ACHN (cell line): Measurements from ENCODE around the gene ANXA5.

Source experiments
- DNase-seq: peaks from one replicate; pipeline ENCODE4 v3.0.0-alpha.2; 2015
- in situ Hi-C: cut with HindIII; loops from 2 replicates; pipeline ENCODE4 v1.10.0; 2017; ENCODE audit warnings: low sequenced_read_pairs, low pct_ligation_motif_present, low pct_unique_long_range_greater_than_20kb

Gene ANXA5

DNA sequence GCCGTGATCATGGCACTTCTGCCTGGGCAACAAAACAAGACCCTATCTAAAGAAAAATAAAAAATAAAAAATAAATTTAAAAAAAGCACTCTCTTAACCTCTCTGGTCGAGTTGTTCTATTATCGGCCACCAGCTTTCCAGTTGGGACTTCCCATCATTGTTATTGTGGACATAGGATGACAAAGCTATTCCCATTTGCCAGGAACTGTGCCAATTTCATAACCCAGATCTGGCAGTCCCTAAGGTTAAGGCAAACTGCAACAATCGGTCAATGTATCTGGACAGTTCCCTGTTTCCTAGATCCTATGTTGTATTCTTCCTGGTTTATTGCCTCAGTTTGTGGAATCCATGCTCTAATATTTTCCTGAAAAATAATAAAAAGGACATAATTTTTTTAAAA, 17.8 kb upstream of the ANXA5 start:
- DNase-seq = no peak

DNA sequence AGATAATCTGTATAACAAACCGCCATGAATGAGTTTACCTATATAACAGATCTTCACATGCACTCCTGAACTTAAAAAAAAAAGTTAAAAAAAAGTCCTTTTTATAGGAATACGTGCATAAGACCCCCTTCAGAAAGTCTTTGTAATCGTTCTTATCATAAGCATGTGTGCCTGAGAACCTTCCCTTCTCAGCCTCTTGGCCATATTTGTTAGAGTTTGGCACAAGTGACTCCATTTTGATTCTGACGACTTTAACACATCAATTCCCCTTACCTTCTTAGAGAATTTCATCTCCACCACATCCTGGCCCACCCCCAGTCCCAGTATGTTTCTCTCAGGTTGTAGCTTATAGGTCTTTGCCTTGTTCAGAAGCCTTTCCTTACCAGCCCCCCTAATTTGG, 16.0 kb upstream of the ANXA5 start:
- no peak for DNase-seq
- in situ Hi-C loops = no loop called here

More for the DNA sequence above, 17.8 kb upstream of the ANXA5 start:
- in situ Hi-C loops = no loop called here

DNA sequence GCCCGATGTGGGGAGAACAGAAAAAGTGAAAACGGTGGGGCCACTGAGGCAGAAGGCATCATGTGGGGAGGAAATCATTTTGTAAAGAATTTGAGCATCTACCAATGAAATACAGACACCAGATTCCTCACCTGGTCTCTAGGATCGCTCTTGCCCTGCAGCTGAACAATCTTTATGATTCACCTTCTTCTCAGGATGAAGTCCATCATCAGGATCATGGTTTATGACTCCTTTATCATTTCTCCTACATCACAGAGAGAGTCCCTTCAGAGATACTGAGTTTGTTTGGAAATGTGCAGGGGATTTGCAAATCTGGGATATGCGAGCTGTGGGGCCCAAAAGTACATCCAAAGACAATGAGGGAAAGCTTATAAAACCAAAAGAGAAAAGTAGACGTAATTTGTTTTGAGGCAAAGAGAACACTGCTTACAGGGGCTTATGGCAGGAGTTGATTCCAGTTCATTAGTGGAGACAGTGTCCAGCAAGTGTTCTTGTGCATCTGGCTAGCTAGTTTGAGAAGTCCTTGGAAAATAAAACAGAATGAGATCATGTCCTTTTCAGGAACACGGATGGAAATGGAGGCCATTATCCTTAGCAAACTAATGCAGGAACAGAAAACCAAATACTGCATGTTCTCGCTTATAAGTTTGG, 15.3 kb upstream of the ANXA5 start:
- no peak for DNase-seq
- in situ Hi-C loops = no loop called here

DNA sequence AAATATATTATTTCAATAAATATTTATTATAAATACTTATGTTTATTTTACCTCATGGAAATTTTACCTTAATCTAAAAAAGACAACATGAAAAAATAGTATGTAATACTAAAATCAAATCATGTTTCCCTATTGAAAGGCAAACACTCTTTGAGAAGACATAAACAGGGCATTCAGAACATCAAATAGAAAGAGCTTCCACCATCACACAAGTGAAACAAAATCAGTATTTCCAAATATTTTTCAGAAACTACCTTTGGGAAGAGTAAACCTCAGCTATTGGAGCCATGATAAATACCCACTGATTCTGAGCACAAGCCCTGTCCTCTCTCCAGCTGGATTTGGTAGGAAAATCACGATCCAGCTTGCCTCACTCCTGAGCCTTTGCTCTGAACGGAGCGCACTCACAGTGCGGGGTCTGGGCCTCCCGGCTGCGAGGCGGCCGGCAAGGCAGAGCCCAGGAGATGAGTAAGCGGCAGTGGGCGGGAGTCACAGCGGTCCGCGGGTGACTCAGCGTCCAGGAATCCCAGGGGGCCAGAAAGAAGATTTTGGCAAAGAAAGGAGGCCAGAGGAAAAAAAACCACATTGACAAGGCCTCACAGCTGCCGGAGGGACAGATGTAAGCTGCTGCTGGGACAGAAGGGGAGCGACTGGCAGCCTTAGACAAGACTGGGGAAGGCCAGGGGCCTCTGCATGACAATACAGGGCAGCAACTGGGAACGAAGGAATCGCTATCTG, 14.7 kb upstream of the ANXA5 start:
- in situ Hi-C loops = no loop called here
- peak; percentile 92 for DNase-seq

DNA sequence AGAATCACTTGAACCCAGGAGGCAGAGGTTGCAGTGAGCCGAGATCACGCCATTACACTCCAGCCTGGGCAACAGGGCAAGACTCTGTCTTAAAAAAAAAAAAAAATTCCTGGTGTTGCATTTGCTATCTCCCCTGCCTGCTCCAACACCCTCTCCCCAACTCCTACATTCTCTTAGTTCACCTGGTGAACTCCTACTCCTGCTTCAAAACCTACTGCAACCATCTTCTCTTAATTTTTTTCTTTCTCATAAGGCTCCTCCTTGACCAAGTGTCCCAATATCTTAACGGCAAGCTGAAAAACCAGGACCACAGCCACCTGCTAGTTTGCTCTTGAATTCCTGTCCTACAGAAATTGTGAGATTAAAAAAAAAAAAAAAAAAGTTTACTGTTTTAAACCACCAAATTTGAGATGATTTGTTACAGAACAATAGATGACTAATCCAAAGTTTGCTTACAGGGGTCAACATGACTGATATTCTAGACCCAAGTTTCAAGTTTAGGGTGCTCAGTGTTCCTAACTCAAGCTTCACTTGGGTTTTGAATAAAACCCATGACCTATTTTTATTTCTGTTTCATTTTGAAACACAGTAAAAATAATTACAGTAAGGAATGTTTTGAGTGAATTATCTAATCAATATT, 13.1 kb upstream of the ANXA5 start:
- in situ Hi-C loops = no loop called here
- no peak for DNase-seq

DNA sequence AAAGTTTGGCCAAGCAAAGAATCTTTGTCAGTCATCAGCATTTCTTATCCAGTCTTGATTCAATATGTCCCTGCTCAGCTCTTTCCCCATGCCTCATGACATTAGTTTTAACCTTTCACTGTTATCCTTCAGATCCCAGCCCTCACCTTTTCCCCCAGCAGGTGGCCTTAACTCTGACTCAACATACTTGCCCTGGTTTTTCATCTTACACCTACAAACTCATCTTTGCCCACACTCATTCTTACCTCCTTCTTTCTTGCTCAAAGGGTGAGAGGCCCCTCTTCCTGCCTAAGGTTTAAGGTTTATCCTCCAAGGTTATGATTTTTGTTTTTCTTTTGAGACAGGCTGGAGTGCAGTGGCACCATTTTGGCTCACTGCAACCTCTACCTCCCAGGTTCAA, 10.6 kb upstream of the ANXA5 start:
- in situ Hi-C loops = no loop called here
- DNase-seq = no peak

DNA sequence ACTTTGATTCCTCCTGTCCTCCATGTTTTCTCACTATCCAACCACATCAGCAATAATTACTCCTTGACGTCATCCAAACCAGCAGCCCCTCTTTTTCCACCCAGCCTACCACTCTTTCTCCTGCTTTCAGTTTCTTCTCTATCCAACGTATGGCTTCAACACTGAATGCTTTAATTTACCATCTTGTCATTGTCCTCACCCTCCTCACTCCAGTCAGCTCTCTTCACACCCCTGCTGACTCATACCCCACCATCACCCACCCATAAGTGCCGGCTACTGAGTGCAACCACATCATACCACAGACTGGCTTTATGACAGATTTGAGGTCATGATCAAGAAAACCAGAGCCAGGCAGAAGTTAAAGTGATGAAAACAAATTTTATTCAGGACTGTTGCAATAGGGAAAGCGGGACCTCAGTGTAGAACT, 9.8 kb upstream of the ANXA5 start:
- in situ Hi-C loops = no loop called here
- peak; percentile 26 for DNase-seq

DNA sequence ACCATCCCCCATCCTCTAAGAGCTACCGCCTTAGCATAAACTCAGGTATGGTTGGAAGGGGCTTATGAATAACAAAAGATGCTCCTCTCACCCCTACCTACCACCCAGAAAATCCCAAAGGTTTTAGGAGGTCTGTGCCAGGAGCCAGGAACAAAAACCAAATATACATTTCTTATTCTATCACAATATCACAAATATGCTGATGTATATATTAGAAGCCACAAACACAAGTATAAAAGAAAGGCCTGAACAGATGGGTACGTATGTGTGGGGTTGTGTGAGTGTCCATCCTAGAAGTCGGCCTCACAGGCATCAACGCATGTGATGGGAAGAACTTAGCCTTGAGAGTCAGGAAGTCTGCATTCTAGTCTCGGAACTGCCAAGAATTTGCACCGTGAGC, 8.7 kb upstream of the ANXA5 start:
- in situ Hi-C loops = no loop called here
- DNase-seq = no peak

DNA sequence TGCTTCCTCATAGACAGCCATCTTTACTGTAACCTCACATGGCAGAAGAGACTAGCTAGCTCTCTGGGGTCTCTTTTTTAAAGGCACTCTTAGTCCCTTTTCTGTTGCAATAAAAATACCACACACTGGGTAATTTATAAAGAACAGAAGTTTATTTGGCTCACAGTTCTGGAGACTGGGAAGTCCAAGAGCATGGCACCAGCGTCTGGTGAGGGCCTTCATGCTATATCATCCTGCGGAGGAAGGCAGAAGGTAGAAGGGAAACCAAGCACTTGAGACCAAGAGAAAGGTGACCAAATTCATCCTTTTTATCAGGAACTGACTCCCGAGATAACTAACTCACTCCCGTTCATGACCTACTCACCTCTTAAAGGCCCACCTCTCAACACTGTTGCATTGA, 5.4 kb upstream of the ANXA5 start:
- DNase-seq = no peak
- in situ Hi-C loops = no loop called here

DNA sequence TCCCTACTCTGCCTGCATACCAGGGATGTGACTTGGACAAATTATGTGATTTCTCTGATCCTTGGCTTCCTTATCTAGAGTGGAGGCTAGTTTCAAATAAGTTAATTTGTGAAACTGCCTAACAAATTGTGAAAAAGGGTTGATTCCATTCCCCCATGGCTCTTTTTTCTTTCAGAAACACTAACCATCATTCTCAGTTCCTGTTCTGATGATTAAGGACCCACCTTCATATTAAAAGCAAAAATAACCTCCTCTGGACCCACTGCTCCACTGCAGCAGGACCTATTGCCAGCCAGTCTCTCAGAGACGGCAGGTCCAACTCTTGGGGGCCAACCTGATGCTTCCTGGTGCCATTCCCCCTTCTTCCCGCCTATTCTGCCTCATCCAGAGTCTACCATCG, 4.5 kb upstream of the ANXA5 start:
- no peak for DNase-seq
- in situ Hi-C loops = no loop called here

DNA sequence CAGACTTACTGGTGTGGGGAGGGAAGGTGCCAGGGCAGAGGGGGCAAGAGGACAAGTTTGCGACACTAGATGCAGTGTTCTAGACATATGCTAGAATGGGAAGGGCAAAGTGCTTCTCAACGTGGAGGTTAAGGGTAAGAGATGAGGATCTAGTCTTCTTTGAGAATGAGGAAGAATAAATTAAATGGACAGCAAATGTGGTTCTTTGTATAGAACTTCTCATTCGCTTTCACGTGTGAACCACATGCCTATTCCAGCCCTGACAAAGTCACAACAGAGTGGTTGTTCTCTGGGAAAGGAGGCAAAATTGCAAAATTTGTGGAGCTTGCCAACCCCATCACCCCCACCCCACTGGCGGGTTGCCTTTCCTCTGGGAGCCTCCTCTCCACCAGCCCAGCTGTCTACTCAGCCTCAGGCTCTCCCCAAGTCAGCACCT, 1.5 kb upstream of the ANXA5 start:
- in situ Hi-C loops = no loop called here
- DNase-seq = no peak

DNA sequence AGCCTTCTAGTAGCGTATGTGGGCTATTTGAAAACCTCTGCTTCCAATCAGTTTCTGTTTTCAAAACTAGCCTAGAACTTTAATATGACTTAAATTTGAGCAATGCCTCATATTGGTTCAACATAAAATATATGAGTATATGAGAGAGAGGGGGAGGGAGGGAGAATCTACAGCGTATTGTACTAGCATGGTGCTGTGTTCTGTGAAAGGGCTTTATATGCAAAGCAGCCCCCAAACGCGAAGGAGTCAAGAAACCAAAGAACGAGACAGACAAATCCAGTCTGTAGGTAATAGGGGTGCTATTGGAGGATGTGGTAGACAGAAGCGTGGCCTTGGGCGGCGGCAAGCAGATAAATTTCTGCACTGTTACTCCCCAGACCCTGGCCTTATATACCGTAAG, 784 bp upstream of the ANXA5 start:
- in situ Hi-C loops = no loop called here

DNA sequence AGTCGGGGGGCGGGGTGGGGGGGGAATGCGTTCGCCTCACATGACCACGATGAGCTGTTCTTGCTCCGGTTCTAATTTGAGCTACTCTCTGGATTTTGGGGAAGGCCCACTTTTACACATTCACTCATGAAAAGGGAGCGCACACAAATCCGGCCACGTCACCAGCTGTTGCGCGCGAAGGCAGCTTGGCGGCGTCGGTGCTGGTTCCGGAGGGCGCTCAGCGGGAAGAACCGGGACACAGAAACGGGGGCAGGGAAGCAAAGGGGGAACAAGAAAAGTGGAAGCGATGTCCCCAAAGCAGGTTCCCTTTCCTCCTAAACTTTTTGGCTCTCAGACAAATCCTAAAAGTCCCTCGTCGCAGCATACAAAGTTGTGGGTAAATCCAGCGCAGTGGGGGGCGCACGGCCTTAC, 605 bp downstream of the ANXA5 start:
- peak; percentile 72 for DNase-seq
- in situ Hi-C loops = no loop called here

More for the DNA sequence above, 784 bp upstream of the ANXA5 start:
- no peak for DNase-seq

DNA sequence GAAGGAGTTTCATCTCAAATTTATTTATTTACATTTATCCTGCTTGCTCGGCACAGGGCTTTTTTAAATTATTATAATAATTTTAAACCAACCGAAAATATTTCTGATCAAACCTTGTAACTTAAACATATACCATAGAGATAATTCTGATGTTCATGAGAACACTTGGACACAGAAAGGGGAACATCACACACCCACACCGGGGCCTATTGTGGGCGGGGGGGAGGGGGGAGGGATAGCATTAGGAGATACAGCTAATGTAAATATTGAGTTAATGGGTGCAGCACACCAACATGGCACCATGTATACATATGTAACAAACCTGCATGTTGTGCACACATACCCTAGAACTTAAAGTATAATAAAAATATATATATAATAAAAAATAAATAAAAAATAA, 2.9 kb downstream of the ANXA5 start:
- DNase-seq = no peak
- in situ Hi-C loops = no loop called here

DNA sequence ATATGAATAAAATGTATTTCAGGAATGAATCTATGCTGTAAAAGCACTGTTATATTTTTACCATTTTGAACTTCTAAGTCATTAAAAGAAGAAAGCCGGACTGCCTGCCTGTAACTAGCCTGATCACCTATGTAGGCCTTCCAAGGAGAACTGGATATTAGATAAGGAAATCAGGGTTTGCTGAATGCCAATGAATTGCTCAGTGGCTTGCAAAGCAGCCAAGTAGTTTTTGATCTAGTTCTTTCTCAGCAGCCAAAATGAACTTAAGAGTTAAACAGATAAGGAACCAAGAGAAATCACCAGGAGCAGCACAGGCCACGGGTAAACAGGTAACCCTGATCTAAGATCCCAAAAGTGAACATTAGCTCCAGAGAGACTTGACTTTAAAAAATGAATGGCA, 3.3 kb downstream of the ANXA5 start:
- DNase-seq = peak; percentile 10
- in situ Hi-C loops = no loop called here

DNA sequence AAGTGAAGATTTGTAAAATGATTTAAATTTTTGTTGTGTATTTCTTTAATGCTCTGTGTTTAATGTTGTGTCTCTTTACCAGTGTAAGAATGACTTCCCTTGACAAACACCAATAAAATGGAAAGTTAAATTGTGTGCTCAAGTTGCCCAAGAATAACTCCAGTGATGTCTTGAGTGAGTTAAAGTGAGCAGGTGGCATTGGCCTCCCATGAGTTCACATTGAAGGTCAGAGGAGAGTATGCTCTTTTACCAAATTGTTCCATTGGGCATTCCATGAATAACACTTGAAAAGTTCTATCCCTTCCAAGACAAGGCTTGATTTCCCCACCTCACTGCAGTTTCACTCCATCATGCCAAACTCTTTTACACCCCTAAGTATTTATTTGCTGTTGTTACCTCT, 4.5 kb downstream of the ANXA5 start:
- in situ Hi-C loops = no loop called here
- DNase-seq = peak; percentile 26

DNA sequence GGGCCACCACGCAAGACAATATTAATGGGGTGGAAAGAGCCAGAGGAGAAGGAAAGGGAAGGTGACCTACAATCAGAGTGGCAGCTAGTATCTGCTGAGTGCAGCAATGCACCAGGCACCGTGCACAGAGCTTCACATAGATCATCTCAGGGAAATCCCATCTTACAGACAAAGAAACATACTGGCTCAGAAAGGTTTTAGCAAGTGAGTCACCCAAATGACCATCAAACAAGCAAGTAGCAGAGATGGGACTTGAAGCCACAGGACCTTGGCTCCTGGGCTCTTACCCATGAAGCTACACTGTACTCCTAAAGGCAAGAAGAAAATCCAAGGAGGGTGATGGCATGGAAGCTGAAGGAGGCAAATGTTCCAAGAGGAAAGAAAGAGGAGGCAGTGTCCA, 6.8 kb downstream of the ANXA5 start:
- in situ Hi-C loops = no loop called here
- peak; percentile 16 for DNase-seq

DNA sequence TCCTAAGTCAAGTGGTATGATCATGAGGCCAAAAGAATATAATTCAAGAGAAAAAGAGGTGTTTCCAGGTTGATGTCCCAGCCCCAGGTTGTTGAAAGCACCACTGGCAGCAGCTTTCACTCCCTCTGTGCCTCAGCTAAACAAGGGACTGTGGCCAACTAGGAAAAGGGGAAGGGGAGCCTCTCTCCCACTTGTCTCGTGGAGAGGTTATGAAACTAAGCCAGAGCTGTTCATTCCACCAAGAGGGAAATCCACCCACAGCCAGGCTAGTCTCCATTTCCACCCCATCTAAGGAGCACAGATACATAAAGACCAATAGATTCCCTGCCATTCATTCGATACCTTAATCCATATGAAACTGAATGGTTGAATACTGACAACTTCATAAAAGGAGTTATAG, 8.1 kb downstream of the ANXA5 start:
- in situ Hi-C loops = no loop called here
- no peak for DNase-seq

DNA sequence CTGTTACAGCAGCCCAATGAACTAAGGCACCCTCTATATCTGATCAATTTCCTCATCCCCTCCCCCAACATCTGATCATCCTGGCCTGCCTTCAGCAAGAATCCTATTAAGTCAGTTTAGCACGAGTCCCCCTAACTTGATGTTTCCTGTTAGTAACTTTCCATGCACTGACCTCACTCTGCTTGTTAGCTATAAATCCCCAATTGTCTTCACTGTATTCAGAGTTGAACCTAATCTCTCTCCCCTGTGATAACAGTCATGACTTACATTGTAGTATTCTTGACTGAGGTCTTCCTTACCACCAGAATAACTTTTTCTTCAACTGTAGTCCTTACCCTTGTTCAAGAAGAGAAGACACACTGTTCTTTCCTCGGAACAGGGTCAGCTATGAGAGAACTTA, 8.5 kb downstream of the ANXA5 start:
- in situ Hi-C loops = no loop called here
- no peak for DNase-seq

DNA sequence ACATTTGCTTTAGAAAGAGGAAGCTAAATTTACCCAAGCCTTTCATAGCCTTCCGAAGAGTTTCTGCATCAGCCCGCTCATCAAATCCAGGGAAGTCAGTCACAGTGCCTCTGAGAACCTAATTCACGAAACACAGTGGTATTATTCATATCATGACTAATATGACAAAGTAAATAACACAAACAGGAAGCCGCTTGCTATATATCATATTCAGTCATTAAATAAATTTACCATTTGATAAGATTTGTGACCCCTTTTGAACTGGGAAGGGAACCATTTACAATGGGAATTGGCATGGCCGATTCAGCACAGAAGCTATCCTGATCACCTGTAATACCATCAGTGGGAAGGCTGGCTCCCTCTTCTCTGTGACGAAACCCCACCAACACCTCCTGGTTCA, 10.5 kb downstream of the ANXA5 start:
- in situ Hi-C loops = no loop called here
- DNase-seq = no peak
